AG10803 (cell line): ENCODE data around the gene C1orf185.

Experiments
- DNase-seq: peaks from one replicate; pipeline ENCODE4 v3.0.0; 2010; ENCODE audit warnings: low read depth
- H3K4me3 ChIP-seq: 2 replicates; pipeline ENCODE4 v1.5.1; 2011; ENCODE audit warnings: mild to moderate bottlenecking, low read length, control low read depth
- CTCF ChIP-seq: conservative IDR thresholded peaks from 2 replicates; pipeline ENCODE4 v1.5.1; 2011; ENCODE audit warnings: mild to moderate bottlenecking, low read length, control low read depth, inconsistent platforms

C1orf185 gene

GRCh38 chr1:51190961-51191360 lies 88.9 kb downstream of the C1orf185 start:
- no peak overlapping the region for H3K4me3 ChIP-seq
- DNase-seq: no peak
- TF ChIP-seq CTCF: no peak

GRCh38 chr1:51192213-51192843 lies 90.3 kb downstream of the C1orf185 start:
- peak; percentile 88 for DNase-seq
- peak; percentile 95 for TF ChIP-seq CTCF
- H3K4me3 ChIP-seq: no peak overlapping the region

- no peak for TF ChIP-seq CTCF
- H3K4me3 ChIP-seq: no peak overlapping the region
- DNase-seq: no peak
Observed at GRCh38 chr1:51193564-51193963, 91.5 kb downstream of the C1orf185 start.
